Adrenal gland (tissue), 5 donors: ENCODE measurements around the gene C14orf132.

Experiments
- CTCF ChIP-seq, 6 experiments: fragments of 450-650 bp in 4 of 6; fragments of 200-600 bp in 2 of 6; sonication (generic) in 1 of 6; IDR thresholded peaks; 1 replicate in 5 of 6; 2 replicates in 1 of 6; pipeline versions ENCODE4 v1.5.1 to v1.8.0; 2016 to 2021; ENCODE audit warnings: antibody characterized with exemption in 6 of 6, mild to moderate bottlenecking in 2 of 6, moderate library complexity in 1 of 6
- POLR2A ChIP-seq, 2 donors: fragments of 450-650 bp; IDR thresholded peaks; one replicate each; pipeline ENCODE4 v1.6.1; 2017; ENCODE audit warnings: antibody characterized with exemption in 2 of 2, mild to moderate bottlenecking in 2 of 2, moderate library complexity in 1 of 2
- donor health status: DM: no; HTN: no; CAD: no.

- TF ChIP-seq CTCF (IDR thresholded peaks at IDR 0.05) = no peak
- no peak for TF ChIP-seq POLR2A (IDR thresholded peaks at IDR 0.05)
These were observed 44.6 kb downstream of the C14orf132 start for GRCh38 chr14:96083667-96084320.
